Measurements from ENCODE around the gene C2CD4C. TPM values are rescaled to one million over a fixed set of nuclear protein-coding genes. Genes with fewer than 3 reads are reported as not detected.

Gene C2CD4C
- total RNA-seq, 4 donors from 2014 or later, result 0.81 to 3.1 (median 2.1) TPM

DNA sequence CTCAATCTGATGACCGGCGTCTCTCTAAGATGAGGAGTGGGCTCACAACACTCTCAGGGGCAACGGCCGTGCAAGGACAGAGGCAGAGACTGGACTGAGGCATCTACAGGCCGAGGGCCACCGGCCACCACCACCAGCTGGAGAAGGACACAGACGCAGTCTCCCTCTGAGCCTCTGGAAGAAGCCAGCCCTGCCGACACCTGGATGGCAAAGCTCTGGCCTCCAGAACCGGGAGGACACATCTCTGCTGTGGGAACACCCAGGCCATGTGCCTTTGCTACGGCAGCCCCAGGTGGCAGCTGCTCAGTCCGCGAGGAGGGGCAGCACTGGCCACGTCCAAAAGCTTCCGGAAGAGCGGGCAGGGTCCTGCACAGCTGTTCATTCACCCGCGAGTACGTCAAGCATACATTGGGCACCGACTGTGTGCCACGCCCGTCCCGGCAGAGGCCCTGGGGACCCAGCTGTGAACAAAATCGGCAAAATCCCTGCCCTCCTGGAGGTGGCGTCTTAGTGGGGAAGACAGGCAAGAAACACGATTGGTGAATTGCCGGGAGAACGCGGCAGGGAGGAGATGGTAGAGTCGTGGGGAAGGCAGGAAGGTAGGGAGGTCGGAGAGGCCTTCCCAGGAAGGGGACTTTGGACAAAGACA, 17.1 kb downstream of the C2CD4C start:
- no peak for DNase-seq (ENCODE audit: low spot score in 2 of 2)
- TF ChIP-seq CTCF (IDR thresholded peaks at IDR 0.05), result no peak
- intact Hi-C loops (cut with DNase I; ENCODE audit: low total_unique reads), result no loop called here
- H3K4me3 ChIP-seq (ENCODE audit: low read depth, poor library complexity, severe bottlenecking), result no peak overlapping the region
- 85 to 88% methylated on average over 26 to 30 of the region's 30 CpGs for WGBS, 2 donors

DNA sequence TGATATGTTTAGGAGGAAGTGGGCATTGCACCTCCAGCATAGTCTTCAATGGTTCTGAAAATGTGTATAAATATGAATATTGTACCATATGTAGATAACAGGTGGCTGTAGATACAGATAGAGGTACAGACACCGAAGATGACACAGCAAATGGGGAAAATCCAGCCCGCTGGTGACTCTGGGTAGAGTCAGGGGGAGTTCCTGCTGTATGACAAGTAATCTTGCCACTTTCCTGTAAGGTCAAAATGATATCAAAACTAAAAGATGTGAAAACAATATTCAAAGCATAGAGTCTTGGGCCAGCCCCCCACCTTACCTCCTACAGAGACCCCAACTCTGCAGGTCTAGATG, 17.8 kb downstream of the C2CD4C start:
- 74 to 86% methylated on average over 2 of the region's 2 CpGs for WGBS, 2 donors
- intact Hi-C loops (cut with DNase I; ENCODE audit: low total_unique reads), result no loop called here
- TF ChIP-seq CTCF (IDR thresholded peaks at IDR 0.05), result no peak
- no peak for TF ChIP-seq POLR2A (IDR thresholded peaks at IDR 0.05)
- H3K4me3 ChIP-seq (ENCODE audit: low read depth, poor library complexity, severe bottlenecking), result no peak overlapping the region
- DNase-seq (ENCODE audit: low spot score in 2 of 2), result no peak

GRCh38 chr19:390386-391206, 18.4 kb downstream of the C2CD4C start:
- TF ChIP-seq POLR2A (IDR thresholded peaks at IDR 0.05) (no peak), CTCF (IDR thresholded peaks at IDR 0.05) (no peak)
- no peak for DNase-seq (ENCODE audit: low spot score in 2 of 2)
- H3K4me3 ChIP-seq (ENCODE audit: low read depth, poor library complexity, severe bottlenecking), result no peak overlapping the region
- intact Hi-C loops (cut with DNase I; ENCODE audit: low total_unique reads), result no loop called here
- WGBS, 2 donors, result 71 to 79% methylated on average over 26 to 29 of the region's 30 CpGs

GRCh38 chr19:389935-390289, 19.0 kb downstream of the C2CD4C start:
- WGBS, 2 donors, result 79 to 81% methylated on average over 12 of the region's 12 CpGs
- intact Hi-C loops (cut with DNase I; ENCODE audit: low total_unique reads), result no loop called here
- H3K4me3 ChIP-seq (ENCODE audit: low read depth, poor library complexity, severe bottlenecking), result no peak overlapping the region
- no peak for TF ChIP-seq CTCF (IDR thresholded peaks at IDR 0.05)
- TF ChIP-seq POLR2A (IDR thresholded peaks at IDR 0.05), result no peak
- no peak for DNase-seq (ENCODE audit: low spot score in 2 of 2)

DNA sequence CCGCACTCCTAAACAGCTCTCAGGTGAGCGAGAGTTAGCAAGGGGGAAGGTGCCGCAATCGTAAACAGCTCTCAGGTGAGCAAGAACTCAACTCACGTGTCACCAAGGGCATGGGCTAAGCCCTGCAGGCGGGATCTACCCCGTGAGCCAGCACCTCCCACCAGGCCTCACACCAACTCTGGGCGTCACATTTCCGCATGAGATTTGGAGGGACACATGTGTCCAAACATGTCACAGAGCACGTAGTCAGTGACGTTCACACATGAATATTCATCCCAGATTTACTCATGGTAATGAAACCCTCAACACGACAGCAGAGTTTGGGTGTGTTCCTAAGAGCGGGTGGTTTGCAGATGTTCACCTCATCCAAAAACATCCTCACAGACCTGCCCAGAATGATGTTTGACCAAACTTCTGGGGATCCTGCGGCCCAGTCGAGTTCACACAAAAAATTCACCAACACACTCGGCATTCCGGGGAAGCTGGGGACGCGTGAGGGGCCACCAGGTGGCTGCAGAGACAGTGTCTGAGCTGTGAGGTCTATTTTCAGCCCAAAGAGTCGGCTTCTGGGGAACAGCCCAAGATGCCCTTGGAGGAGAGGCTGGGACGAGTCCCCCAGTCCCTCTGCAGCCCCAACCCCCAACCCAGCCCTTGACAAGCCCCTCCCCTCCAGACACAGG, 19.6 kb downstream of the C2CD4C start:
- TF ChIP-seq POLR2A (IDR thresholded peaks at IDR 0.05) (no peak), CTCF (IDR thresholded peaks at IDR 0.05) (no peak)
- WGBS, 2 donors, result 50 to 58% methylated on average over 20 to 21 of the region's 21 CpGs
- DNase-seq (ENCODE audit: low spot score in 2 of 2), result no peak
- intact Hi-C loops (cut with DNase I; ENCODE audit: low total_unique reads), result no loop called here
- H3K4me3 ChIP-seq (ENCODE audit: low read depth, poor library complexity, severe bottlenecking), result no peak overlapping the region
